Tibial artery (tissue), 4 donors: Measurements from ENCODE around the gene PAPLN.

Source experiments
- DNase-seq, 2 donors: peaks; one replicate each; pipeline ENCODE4 v3.0.0-alpha.2; 2019
- H3K27ac ChIP-seq, 2 donors: fragments of 200-600 bp; sonication (generic) in 1 of 2; 1 replicate in 1 of 2; 2 replicates in 1 of 2; pipeline ENCODE4 v1.5.1; 2018 to 2019; ENCODE audit warnings: mild to moderate bottlenecking in 1 of 2
- H3K27me3 ChIP-seq, 2 donors: fragments of 200-600 bp; sonication (generic) in 1 of 2; one replicate each; pipeline versions ENCODE4 v1.5.1 to v1.6.0; 2016 to 2019
- H3K36me3 ChIP-seq, 3 donors: fragments of 200-600 bp; sonication (generic) in 2 of 3; one replicate each; pipeline ENCODE4 v1.5.1; 2016 to 2019; ENCODE audit warnings: mild to moderate bottlenecking in 2 of 3
- H3K4me1 ChIP-seq, 4 donors: fragments of 200-600 bp; sonication (generic) in 2 of 4; 1 replicate in 3 of 4; 2 replicates in 1 of 4; pipeline ENCODE4 v1.5.1; 2016 to 2019
- H3K4me3 ChIP-seq, 2 donors: fragments of 200-600 bp; sonication (generic) in 1 of 2; 1 replicate in 1 of 2; 2 replicates in 1 of 2; pipeline ENCODE4 v1.5.1; 2018 to 2019; ENCODE audit warnings: mild to moderate bottlenecking in 2 of 2
- H3K9me3 ChIP-seq, 3 donors: fragments of 200-600 bp; sonication (generic) in 1 of 3; one replicate each; pipeline ENCODE4 v1.5.1; 2016 to 2019
- CTCF ChIP-seq, 2 experiments: fragments of 200-600 bp in 1 of 2; fragments of 450-650 bp in 1 of 2; IDR thresholded peaks; one replicate each; pipeline ENCODE4 v1.5.1; 2017 to 2019; ENCODE audit warnings: antibody characterized with exemption in 2 of 2, mild to moderate bottlenecking in 1 of 2, moderate library complexity in 1 of 2
- intact Hi-C: fragments of 100-400 bp; cut with DNase I; formaldehyde crosslinking; loops from one replicate; pipeline ENCODE4 v1.15.0; 2023; ENCODE audit warnings: low total_unique reads

PAPLN gene

GRCh38 chr14:73221945-73222344 is 15.4 kb upstream of the PAPLN start:
- Histone ChIP-seq H3K36me3 (peaks cover 33 to 58% (median 39%) of the 10 kb centered on the region in 3 donors), H3K4me1 (no peaks in the 10 kb centered on the region), H3K4me3 (no peak overlapping the region), H3K27ac (no peak overlapping the region), H3K27me3 (no peaks in the 10 kb centered on the region), H3K9me3 (no peaks in the 10 kb centered on the region)
- intact Hi-C loops: no loop called here
- no peak for TF ChIP-seq CTCF (IDR thresholded peaks at IDR 0.05)
- DNase-seq: no peak

GRCh38 chr14:73223049-73223448 is 14.3 kb upstream of the PAPLN start:
- Histone ChIP-seq H3K4me3 (no peak overlapping the region), H3K36me3 (peaks cover 22 to 47% (median 28%) of the 10 kb centered on the region in 3 donors), H3K27me3 (no peaks in the 10 kb centered on the region), H3K9me3 (no peaks in the 10 kb centered on the region), H3K4me1 (peaks cover 0 to 4% (median 2%) of the 10 kb centered on the region in 4 donors), H3K27ac (no peak overlapping the region)
- intact Hi-C loops: no loop called here
- TF ChIP-seq CTCF (IDR thresholded peaks at IDR 0.05): no peak
- no peak for DNase-seq

GRCh38 chr14:73225496-73225895 is 11.8 kb upstream of the PAPLN start:
- no peak for TF ChIP-seq CTCF (IDR thresholded peaks at IDR 0.05)
- intact Hi-C loops: no loop called here
- peaks cover 0 to 22% (median 5%) of the 10 kb centered on the region in 3 donors for H3K36me3 ChIP-seq
- no peak overlapping the region for H3K27ac ChIP-seq
- H3K4me3 ChIP-seq: no peak overlapping the region
- peaks cover 0 to 12% (median 9%) of the 10 kb centered on the region in 4 donors for H3K4me1 ChIP-seq
- H3K27me3 ChIP-seq: no peaks in the 10 kb centered on the region
- H3K9me3 ChIP-seq: no peaks in the 10 kb centered on the region
- DNase-seq: no peak

GRCh38 chr14:73227812-73228781 is 9.2 kb upstream of the PAPLN start:
- peak in 1 of 2 donors; percentile 60 for DNase-seq
- Histone ChIP-seq H3K27me3 (peaks cover 0 to 3% of the 10 kb centered on the region in 2 donors), H3K27ac (peak overlapping the region in 1 of 2 donors; percentile 32), H3K4me3 (no peak overlapping the region), H3K36me3 (peaks cover 0 to 16% (median 0%) of the 10 kb centered on the region in 3 donors), H3K9me3 (no peaks in the 10 kb centered on the region), H3K4me1 (peaks cover 0 to 12% (median 9%) of the 10 kb centered on the region in 4 donors)
- no peak for TF ChIP-seq CTCF (IDR thresholded peaks at IDR 0.05)
- intact Hi-C loops: no loop called here

GRCh38 chr14:73230051-73230450 is 7.3 kb upstream of the PAPLN start:
- Histone ChIP-seq H3K4me3 (no peak overlapping the region), H3K9me3 (no peaks in the 10 kb centered on the region), H3K27ac (no peak overlapping the region), H3K36me3 (peaks cover 0 to 6% (median 0%) of the 10 kb centered on the region in 3 donors), H3K27me3 (peaks cover 0 to 19% of the 10 kb centered on the region in 2 donors), H3K4me1 (peaks cover 0 to 12% (median 9%) of the 10 kb centered on the region in 4 donors)
- no peak for TF ChIP-seq CTCF (IDR thresholded peaks at IDR 0.05)
- DNase-seq: no peak
- intact Hi-C loops: no loop called here
